Activated CD4-positive, alpha-beta T cell treated with anti-CD3 and anti-CD28 coated beads for 1 hour (primary cell): ENCODE results near the gene SLC17A9.
"Not testable (repeated sequence)": the region's sequence is repeated elsewhere in the genome, so short reads cannot be mapped to it uniquely, and the experiment has no call there.

Source experiments
- DNase-seq: peaks from one replicate; pipeline ENCODE4 v3.0.0-alpha.2; 2020

The SLC17A9 gene

DNA sequence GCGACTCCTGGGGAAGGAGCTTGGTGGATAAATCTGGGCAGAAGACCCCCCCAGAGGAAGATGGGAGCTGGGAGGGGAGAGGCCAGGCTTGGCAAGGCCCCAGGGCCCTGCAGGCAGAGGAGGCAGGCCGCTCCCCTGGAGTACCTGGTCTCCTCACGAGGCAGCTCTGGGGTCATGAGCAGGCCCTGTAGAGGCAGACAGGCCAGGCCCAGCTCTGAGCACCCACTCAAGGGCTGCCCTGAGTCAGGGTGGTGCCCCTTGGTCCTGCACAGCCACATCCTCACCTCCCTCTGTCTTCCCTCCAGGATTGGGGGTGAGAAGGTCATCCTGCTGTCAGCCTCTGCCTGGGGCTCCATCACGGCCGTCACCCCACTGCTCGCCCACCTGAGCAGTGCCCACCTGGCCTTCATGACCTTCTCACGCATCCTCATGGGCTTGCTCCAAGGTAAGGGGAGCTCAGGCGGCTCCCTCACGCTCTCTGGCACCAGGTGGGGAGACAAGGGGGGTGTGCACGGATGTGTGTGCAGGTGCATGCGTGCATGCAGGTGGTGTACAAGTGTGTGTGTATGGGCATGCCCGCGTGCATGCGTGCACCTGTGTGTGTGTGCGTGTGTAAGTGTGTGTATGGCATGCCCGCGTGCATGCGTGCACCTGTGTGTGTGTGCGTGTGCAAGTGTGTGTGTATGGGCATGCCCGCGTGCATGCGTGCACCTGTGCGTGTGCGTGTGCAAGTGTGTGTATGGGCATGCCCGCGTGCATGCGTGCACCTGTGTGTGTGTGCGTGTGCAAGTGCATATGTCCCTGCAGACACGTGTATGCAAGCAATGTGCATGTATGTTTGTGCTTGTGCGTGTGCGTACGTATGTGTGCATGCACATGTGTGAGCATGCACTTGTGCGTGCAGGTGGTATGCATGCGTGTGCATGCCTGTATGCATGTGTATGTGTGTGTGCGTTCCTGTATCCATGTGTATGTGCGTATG, 4.9 kb downstream of the SLC17A9 start:
- DNase-seq: no peak

DNA sequence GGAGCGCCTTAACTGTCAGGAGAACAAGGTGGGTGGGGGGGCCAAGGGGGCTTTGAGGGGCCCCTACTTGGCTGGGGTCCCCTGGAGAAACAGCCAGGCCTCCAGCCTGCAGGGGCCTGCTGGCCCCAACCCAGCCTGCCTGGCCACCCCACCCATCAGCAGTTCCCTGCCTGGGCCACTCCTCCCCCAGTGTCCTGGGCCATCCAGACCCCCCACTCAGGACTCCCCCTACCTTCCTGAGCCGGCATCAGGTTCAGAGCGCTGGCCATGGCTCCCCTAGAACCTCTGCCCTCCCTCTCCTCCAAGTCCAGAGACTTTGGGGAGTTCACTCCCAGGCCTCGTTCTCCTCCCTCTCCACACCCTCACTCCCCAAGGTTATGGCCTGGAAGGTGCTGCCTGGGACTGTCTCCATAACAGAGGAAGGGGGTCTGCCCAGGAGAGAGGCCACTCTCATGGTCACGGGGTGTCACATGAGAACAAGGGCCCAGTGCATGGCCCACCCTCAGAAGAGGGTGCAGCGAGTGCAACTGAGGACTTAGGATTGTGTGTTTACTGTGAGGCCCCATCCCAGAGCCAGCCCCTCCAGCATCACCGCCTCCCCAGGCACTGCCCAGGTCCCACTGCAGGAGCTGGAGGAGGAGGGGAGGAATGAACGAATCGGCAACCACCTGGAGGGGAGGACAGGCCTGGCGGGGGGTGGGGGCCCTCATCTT, 6.0 kb downstream of the SLC17A9 start:
- no peak for DNase-seq

DNA sequence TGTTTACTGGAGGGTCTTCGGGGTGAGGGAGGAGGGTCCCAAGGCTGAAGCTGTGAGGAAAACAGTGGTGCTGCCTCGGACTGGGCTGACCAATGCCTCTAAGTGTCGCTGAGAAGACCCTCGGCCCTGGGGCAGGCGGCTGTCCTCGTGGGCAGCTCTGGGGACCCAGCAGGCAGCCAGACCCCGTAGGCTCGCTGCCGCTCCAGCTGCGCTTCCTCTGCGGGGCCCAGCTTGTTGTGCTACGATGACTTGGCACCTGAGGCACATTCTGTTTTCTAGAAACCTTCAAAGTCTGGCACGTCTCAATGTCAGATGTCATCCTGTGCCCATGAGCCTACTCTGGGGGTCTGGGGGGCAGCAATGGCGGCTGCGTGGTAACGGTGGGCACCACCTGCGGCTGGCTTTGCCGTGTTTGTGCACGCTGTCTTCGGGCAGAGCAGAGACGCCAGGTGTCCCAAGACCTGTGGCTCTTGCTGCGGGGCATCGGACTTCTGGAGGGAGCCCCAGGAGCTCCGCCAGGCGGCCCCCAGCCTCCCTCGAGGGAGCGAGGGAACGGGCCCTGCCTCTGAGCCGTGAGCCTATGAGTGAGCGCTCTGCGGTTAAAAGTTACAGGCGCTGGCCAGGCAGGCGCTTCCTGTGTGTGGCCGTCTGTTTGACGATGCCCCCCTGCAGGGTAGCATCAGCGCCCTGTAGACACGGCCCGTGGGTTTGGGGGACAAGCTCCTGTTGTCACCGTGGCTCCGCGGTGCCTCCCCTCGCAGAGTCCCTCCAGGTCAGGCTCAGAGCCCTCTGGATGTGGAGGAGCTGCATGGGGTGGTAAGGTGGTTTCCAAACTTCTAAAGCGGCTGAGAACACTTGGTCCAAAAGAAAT, 6.8 kb downstream of the SLC17A9 start:
- DNase-seq: no peak

DNA sequence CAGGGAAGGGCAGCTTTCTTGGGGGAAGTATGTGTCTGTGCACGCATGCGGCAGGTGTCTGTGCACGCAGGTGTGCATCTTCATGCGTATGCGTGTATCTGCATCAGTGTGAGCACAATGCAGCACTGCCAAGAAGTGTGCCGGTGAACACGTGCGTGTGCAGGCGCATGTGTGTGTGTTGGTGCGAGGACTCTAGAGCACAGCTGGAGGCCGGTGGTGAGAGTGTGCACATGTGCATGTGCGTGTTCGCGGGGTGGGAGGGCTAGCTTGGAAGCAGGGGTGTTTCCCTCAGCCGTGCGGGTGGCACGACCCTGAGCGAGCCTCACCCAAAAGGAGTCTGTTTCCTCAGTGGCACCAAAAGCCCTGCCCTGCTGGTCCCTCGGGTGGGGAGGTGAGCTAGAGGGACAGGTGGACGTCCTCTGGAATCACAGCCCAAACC, 7.5 kb downstream of the SLC17A9 start:
- no peak for DNase-seq

- not testable (repeated sequence) for DNase-seq
Observed at GRCh38 chr20:62960446-62961309, 8.2 kb downstream of the SLC17A9 start.

- DNase-seq: no peak
Observed at GRCh38 chr20:62961310-62961783, 8.8 kb downstream of the SLC17A9 start.

GRCh38 chr20:62961799-62962198, 9.3 kb downstream of the SLC17A9 start:
- DNase-seq: no peak

DNA sequence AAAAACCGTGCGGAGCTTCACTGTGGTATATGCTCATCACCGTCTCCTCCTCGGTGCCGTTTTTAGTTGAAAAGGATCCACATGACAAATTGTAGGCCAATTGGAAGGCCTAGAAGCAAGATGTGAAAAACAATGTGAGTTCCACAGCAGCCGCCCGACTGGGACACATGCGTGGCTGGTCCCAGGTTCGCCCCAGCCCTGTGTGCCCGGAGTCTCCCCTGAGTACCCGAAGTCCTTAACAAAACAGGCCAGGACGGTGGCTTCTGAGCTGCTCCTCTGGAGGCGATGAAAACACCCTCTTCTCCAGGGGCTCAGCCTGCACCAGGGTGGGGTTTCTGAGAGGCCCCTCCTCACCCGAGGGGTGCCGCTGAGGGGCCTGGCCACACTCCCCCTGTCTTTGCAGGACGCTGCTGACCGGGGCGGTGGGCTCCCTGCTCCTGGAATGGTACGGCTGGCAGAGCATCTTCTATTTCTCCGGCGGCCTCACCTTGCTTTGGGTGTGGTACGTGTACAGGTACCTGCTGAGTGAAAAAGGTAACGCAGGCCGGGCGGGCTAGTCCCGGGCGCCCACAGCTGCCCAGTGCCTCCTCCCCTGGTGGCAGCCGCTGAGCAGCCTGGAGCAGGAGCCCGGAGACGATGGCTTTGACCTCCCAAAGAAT, 9.8 kb downstream of the SLC17A9 start:
- no peak for DNase-seq

GRCh38 chr20:62962891-62963613, 10.5 kb downstream of the SLC17A9 start:
- DNase-seq: no peak

- no peak for DNase-seq
Observed at GRCh38 chr20:62963614-62964397, 11.3 kb downstream of the SLC17A9 start.

- no peak for DNase-seq
Observed at GRCh38 chr20:62964700-62965099, 12.2 kb downstream of the SLC17A9 start.

- DNase-seq: no peak
Observed at GRCh38 chr20:62965363-62965771, 12.9 kb downstream of the SLC17A9 start.

DNA sequence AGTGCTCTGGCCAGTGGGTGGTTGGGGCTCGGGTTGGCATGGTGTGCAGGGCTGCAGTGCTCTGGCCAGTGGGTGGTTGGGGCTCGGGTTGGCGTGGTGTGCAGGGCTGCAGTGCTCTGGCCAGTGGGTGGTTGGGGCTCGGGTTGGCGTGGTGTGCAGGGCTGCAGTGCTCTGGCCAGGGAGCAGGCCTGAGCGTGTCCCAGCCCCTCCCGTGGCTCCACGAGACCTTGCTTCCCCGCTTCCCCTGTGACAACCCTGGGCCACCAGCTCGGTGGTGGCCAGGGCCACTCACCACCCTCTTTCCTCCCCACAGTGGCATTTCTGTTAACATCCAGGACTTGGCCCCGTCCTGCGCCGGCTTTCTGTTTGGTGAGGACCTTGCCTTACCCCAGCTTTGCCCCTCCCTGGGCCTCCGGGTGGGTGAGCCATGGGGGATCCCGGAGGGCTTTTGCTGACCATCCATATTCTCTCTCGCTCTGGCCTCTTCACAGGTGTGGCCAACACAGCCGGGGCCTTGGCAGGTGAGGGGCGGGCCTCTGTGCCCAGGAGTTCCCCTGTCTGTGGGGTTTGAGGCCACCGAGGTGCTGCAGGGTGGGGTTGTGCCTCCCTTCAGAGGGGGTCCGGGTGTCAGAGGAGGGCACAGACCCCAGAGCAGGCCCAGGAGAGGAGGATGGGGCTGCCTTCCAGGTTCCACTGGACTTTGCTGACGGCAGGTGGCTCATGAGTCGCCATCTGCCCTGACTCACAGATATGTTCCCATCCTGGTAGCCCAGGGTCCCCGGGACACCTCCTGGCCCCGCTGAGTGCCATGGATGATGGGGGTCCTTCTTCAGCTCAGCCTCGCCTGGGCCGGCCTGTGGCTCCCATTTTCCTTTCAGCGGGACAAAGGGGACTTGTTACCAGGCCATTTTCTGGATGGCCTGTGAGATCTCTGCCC, 14.0 kb downstream of the SLC17A9 start:
- DNase-seq: no peak

DNA sequence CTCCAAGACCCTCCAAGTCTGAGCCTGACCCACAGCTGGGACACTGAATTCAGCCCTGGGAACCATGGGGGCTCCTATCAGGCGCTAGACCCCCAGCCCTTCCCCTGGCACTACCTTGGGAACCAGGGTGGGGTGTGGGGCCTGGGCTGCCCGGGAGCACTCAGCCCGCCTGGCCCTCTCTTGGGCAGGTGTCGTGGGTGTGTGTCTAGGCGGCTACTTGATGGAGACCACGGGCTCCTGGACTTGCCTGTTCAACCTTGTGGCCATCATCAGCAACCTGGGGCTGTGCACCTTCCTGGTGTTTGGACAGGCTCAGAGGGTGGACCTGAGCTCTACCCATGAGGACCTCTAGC, 14.6 kb downstream of the SLC17A9 start:
- no peak for DNase-seq

DNA sequence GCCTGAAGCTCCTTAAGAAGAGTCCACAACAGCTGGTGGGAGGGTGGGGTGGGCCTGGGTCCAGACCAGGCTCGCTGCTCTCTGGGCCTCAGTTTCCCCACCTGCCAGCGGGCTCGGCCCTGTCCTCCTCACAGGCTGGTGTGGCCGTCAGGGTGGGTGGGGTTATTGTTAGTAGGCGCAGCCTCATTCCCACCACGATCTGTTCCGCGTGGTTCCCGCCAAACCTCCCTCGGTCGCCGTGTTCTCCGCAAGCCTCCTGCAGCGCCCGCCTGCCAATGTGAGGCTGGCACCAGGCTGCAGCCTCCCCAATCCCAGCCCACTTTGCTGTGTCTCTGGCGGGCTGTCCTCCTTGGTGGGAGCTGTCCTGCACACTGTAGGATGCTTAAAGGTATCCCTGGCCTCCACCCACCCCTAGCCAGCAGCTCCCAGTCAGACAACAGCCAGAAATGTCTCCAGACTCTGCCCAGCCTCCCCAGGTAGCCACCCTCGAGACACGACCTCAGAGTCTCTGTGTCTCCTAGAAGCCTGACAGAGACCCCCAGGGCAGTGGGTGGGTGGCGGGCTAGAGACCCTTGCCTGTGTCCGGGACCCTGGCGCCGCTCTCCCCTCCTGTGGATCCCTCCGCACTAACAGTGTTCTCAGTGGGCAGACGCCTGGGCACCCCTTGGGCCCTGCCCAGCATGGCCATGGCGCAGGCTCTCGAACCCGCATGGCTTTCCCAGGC, 15.3 kb downstream of the SLC17A9 start:
- no peak for DNase-seq

DNA sequence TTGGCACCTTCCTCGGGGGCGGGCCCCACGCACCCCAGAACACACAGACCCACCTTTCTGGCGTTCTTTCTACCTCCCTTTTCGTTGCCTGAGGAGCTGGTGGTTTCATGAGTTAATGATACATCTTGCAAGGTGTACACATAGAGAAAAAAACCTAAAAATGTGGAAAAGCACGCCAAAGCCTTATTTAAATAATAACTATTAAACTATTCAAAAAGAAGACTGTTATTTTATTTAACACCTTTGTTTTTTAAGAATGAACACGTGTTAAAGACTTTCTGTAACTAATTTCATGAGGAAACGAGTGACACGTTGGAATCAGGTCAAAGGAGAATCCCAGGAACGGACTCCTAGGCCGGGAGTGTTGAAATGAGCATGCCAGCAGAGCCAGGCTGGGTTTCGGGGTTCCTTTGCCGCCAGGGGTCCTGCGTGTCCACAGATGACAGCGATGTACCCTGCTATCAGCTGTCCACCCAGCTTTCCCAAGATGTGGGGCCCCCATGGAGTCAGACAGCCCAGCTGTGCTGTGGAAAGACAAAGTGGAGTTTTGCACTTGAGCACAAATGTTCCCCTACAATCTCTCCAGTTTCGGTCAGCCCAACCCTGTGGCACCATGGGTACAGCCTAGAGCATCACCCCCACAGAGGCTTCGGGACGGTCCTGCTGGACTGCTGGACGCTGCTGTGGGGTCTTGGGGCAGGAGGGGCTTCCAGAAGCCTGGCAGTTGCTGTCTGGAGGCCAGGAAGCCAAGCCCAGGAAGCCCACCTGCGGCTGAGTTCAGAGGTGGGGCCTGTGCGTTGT, 16.1 kb downstream of the SLC17A9 start:
- DNase-seq: no peak

GRCh38 chr20:62969179-62969760, 16.8 kb downstream of the SLC17A9 start:
- no peak for DNase-seq
